Sigmoid colon (tissue), 7 donors: ENCODE measurements around the gene GP1BB. TPM values are rescaled to one million over a fixed set of nuclear protein-coding genes. Genes with fewer than 3 reads are reported as not detected.

ENCODE experiments used
- DNase-seq: peaks from one replicate; pipeline ENCODE4 v3.0.0-alpha.2; 2019
- H3K27ac ChIP-seq, 4 donors: fragments of 200-600 bp; sonication (generic); one replicate each; pipeline ENCODE4 v1.5.1; 2016 to 2019; ENCODE audit warnings: mild to moderate bottlenecking in 1 of 4
- H3K27me3 ChIP-seq, 3 donors: fragments of 200-600 bp; sonication (generic); one replicate each; pipeline ENCODE4 v1.5.1; 2019; ENCODE audit warnings: mild to moderate bottlenecking in 1 of 3
- H3K36me3 ChIP-seq, 4 donors: fragments of 200-600 bp; sonication (generic); one replicate each; pipeline ENCODE4 v1.5.1; 2016 to 2019
- H3K4me1 ChIP-seq, 4 donors: fragments of 200-600 bp; sonication (generic); one replicate each; pipeline ENCODE4 v1.5.1; 2017 to 2019
- H3K4me3 ChIP-seq, 4 donors: fragments of 200-600 bp; sonication (generic); one replicate each; pipeline ENCODE4 v1.5.1; 2017 to 2019; ENCODE audit warnings: mild to moderate bottlenecking in 2 of 4, moderate library complexity in 1 of 4
- H3K9me3 ChIP-seq, 4 donors: fragments of 200-600 bp in 3 of 4; sonication (generic) in 3 of 4; one replicate each; pipeline versions ENCODE4 v1.5.1 to v1.6.1; 2013 to 2019
- EP300 ChIP-seq, 4 donors: sonication (generic); formaldehyde crosslinking; IDR thresholded peaks; one replicate each; pipeline ENCODE4 v1.6.1; 2017; ENCODE audit warnings: antibody characterized with exemption in 4 of 4
- POLR2A ChIP-seq, 2 donors: fragments of 450-650 bp; IDR thresholded peaks; one replicate each; pipeline ENCODE4 v1.6.1; 2016; ENCODE audit warnings: antibody characterized with exemption in 2 of 2, mild to moderate bottlenecking in 2 of 2, moderate library complexity in 2 of 2
- POLR2AphosphoS5 ChIP-seq, 4 donors: sonication (generic); formaldehyde crosslinking; IDR thresholded peaks; one replicate each; pipeline ENCODE4 v1.6.1; 2017; ENCODE audit warnings: antibody characterized with exemption in 4 of 4
- WGBS, 2 donors: extraction: QIAGEN DNeasy Blood & Tissue Kit; methylation state at CpG; one replicate each; pipeline ENCODE4 v1.1.7; 2013; 5-methylcytosine and 5-hydroxymethylcytosine counted together
- intact Hi-C: fragments of 100-400 bp; cut with DNase I; formaldehyde crosslinking; loops from one replicate; pipeline ENCODE4 v1.15.1; 2023
- polyA plus RNA-seq, 3 donors: library from polyadenylated mRNA; stranded (reverse); fragments of 200-250 nt; gene quantifications; one replicate each; pipeline ENCODE4 v1.2.3, GENCODE V29; 2013
- total RNA-seq, 4 donors: library from RNA; depleted of rRNA; stranded (reverse); fragments of >200 nt; gene quantifications; one replicate each; pipeline ENCODE4 v1.1.0, GENCODE V29; 2016
- TF ChIP-seq, protein P1 (sequence below), 4 experiments: fragments of 450-650 bp in 3 of 4; fragments of 200-600 bp in 1 of 4; IDR thresholded peaks; one replicate each; pipeline ENCODE4 v1.5.1; 2016 to 2019; ENCODE audit warnings: antibody characterized with exemption in 4 of 4, mild to moderate bottlenecking in 3 of 4, moderate library complexity in 2 of 4
- donor health status: healthy with polysubstance abuse.
- donor health status: Bipolar disorder and iron deficiency.
- donor health status: healthy.

The GP1BB gene
- total and polyA plus RNA-seq, 7 donors, result 1.1 to 2.9 (median 1.9) TPM; not detected in 2

DNA sequence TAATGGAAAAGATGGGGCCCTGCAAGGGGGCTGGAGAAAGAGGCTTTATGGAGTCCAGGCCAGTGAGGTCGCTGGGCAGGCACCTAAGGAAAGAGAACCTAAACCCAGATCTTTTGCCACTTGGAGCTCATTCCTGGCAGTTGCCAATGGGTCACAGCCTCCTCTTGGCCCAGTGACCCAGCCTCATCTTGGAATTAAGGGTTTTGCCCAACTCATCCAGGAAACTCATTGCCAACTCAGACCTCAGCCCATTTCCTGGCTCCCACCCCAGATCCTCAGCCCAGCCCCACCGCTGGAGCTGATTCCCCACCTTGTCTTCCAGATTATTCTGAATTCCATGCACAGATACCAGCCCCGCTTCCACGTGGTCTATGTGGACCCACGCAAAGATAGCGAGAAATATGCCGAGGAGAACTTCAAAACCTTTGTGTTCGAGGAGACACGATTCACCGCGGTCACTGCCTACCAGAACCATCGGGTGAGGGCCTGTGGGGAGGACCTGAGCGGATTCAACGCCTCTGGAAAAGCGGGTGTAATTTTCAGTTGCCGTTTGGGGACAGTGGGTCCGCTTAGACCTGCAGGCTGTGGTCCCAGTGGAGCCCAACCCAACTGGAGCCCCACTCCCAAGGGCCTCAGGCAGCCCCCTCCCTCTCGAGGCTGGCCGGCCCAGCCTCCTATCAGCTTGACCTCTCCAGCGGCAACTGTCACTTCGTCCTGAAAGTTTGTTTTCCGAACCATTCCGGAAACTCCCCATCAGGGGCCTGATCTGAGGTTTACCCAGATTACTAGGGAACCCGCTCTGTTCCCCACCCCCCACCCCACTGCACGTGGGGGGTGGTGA, 41.5 kb downstream of the GP1BB start:
- intact Hi-C loops, result no loop called here
- Histone ChIP-seq H3K27me3 (peaks cover 48 to 93% (median 90%) of the 10 kb centered on the region in 3 donors), H3K4me1 (peaks cover 0 to 27% (median 24%) of the 10 kb centered on the region in 4 donors), H3K36me3 (no peaks in the 10 kb centered on the region), H3K9me3 (no peaks in the 10 kb centered on the region), H3K27ac (no peak overlapping the region), H3K4me3 (no peak overlapping the region)
- TF ChIP-seq POLR2A (IDR thresholded peaks at IDR 0.05) (no peak), POLR2AphosphoS5 (IDR thresholded peaks at IDR 0.05) (no peak), EP300 (IDR thresholded peaks at IDR 0.05) (no peak)
- TF ChIP-seq, protein P1, sequence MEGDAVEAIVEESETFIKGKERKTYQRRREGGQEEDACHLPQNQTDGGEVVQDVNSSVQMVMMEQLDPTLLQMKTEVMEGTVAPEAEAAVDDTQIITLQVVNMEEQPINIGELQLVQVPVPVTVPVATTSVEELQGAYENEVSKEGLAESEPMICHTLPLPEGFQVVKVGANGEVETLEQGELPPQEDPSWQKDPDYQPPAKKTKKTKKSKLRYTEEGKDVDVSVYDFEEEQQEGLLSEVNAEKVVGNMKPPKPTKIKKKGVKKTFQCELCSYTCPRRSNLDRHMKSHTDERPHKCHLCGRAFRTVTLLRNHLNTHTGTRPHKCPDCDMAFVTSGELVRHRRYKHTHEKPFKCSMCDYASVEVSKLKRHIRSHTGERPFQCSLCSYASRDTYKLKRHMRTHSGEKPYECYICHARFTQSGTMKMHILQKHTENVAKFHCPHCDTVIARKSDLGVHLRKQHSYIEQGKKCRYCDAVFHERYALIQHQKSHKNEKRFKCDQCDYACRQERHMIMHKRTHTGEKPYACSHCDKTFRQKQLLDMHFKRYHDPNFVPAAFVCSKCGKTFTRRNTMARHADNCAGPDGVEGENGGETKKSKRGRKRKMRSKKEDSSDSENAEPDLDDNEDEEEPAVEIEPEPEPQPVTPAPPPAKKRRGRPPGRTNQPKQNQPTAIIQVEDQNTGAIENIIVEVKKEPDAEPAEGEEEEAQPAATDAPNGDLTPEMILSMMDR (IDR thresholded peaks at IDR 0.05), result no peak
- DNase-seq, result no peak
- 40 to 45% methylated on average over 25 of the region's 25 CpGs for WGBS, 2 donors

DNA sequence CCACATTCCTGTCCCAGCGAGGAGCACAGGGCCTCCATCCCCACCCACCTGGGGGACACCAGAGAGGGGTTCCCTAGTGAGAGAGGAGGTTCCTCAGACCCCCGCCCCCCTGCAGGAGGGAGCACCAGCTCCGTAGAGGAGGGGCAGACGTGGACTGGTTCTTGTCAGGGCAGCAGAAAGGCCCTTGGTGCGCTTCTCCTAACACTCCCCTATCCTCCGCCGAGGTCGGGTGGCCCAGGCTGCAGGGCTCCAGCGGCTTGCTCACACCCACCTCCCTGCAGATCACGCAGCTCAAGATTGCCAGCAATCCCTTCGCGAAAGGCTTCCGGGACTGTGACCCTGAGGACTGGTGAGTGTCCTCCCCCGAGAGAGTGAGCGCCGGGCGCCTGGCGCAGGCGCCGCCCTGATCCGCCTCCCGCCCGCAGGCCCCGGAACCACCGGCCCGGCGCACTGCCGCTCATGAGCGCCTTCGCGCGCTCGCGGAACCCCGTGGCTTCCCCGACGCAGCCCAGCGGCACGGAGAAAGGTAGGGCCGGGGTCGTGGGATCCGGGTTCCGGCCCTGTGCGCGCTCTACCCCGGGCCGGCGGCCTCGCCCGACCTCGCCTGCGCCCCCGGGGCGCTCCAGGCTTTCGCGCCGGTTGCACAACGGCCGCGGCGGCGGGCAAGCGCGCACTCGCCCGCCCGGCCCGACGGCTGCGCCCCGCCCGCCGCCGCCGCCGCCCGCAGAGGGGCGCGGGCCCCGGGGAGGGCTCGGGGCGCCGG, 42.3 kb downstream of the GP1BB start:
- no peak overlapping the region for H3K27ac ChIP-seq
- peaks cover 0 to 22% (median 20%) of the 10 kb centered on the region in 4 donors for H3K4me1 ChIP-seq
- 1 to 2% methylated on average over 83 of the region's 83 CpGs for WGBS, 2 donors
- H3K27me3 ChIP-seq, result peaks cover 55 to 96% (median 94%) of the 10 kb centered on the region in 3 donors
- no peaks in the 10 kb centered on the region for H3K36me3 ChIP-seq
- no peak for DNase-seq
- peak overlapping the region in 1 of 4 donors; percentile 38 for H3K4me3 ChIP-seq
- TF ChIP-seq POLR2AphosphoS5 (IDR thresholded peaks at IDR 0.05), result no peak
- intact Hi-C loops, result no loop called here
- no peaks in the 10 kb centered on the region for H3K9me3 ChIP-seq

DNA sequence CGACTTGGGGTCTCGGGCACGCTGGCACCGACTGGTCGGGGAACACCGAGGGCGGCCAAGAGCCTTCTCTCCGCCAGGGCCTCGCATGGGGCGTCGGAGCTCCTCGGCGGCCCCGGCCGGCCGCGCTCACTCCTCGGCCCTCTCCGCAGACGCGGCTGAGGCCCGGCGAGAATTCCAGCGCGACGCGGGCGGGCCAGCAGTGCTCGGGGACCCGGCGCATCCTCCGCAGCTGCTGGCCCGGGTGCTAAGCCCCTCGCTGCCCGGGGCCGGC, 42.8 kb downstream of the GP1BB start:
- no peak for DNase-seq
- peak overlapping the region in 3 of 4 donors; percentile 21 to 38 (median 28) for H3K4me3 ChIP-seq
- no peak overlapping the region for H3K27ac ChIP-seq
- H3K4me1 ChIP-seq, result peaks cover 0 to 20% (median 18%) of the 10 kb centered on the region in 4 donors
- TF ChIP-seq EP300 (IDR thresholded peaks at IDR 0.05) (no peak), POLR2AphosphoS5 (IDR thresholded peaks at IDR 0.05) (no peak), POLR2A (IDR thresholded peaks at IDR 0.05) (no peak)
- TF ChIP-seq, protein P1 (IDR thresholded peaks at IDR 0.05), result no peak
- no peaks in the 10 kb centered on the region for H3K36me3 ChIP-seq
- no peaks in the 10 kb centered on the region for H3K9me3 ChIP-seq
- peaks cover 53 to 99% (median 97%) of the 10 kb centered on the region in 3 donors for H3K27me3 ChIP-seq
- WGBS, 2 donors, result 1% methylated on average over 36 of the region's 36 CpGs
- intact Hi-C loops, result no loop called here

DNA sequence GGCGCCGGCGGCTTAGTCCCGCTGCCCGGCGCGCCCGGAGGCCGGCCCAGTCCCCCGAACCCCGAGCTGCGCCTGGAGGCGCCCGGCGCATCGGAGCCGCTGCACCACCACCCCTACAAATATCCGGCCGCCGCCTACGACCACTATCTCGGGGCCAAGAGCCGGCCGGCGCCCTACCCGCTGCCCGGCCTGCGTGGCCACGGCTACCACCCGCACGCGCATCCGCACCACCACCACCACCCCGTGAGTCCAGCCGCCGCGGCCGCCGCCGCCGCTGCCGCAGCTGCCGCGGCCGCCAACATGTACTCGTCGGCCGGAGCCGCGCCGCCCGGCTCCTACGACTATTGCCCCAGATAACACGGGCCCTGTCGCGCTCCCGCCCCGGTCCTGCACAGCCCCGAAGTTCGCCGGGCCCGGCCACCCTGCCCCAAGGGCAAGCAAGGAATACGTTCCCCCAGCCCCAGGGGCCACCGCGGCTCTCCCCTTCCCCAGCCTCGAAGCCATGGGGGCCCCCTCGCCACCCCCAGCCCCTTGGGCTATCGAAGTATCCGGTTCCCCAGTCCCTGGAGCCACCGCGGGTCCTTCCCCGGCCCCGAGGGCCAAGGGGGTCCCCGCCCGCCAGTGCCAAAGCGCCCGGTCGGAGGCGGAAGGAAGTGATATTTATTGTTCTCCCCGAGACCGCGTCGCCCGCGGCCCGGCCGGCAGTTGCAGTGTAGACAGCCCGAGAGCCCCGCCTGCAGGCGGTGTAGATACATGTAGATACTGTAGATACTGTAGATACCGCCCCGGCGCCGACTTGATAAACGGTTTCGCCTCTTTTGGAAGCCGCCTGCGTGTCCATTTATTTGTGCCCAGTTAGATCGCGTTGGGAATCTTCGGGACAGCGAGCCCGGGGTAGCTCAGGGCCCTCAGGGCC, 43.4 kb downstream of the GP1BB start:
- DNase-seq, result no peak
- intact Hi-C loops, result no loop called here
- Histone ChIP-seq H3K9me3 (no peaks in the 10 kb centered on the region), H3K4me3 (peak overlapping the region in 3 of 4 donors; percentile 21 to 38 (median 28)), H3K36me3 (no peaks in the 10 kb centered on the region), H3K4me1 (peaks cover 0 to 19% (median 15%) of the 10 kb centered on the region in 4 donors), H3K27ac (no peak overlapping the region), H3K27me3 (peaks cover 51 to 99% (median 94%) of the 10 kb centered on the region in 3 donors)
- TF ChIP-seq POLR2A (IDR thresholded peaks at IDR 0.05) (no peak), POLR2AphosphoS5 (IDR thresholded peaks at IDR 0.05) (no peak), EP300 (IDR thresholded peaks at IDR 0.05) (no peak)
- TF ChIP-seq, protein P1 (IDR thresholded peaks at IDR 0.05), result no peak
- WGBS, 2 donors, result 1% methylated on average over 103 of the region's 103 CpGs
